GM12878 (cell line): ENCODE measurements around the gene GDF15. TPM values are rescaled to one million over a fixed set of nuclear protein-coding genes. Genes with fewer than 3 reads are reported as not detected.

Source experiments
- BACH1 ChIP-seq: fragments of 450-650 bp; IDR thresholded peaks from 2 replicates; pipeline ENCODE4 v1.6.1; 2017; ENCODE audit warnings: mild to moderate bottlenecking, borderline replicate concordance
- CEBPB ChIP-seq, 2 experiments: fragments of 150-350 bp in 1 of 2; IDR thresholded peaks; 2 replicates each; pipeline ENCODE4 v1.6.1; 2012 to 2014; ENCODE audit warnings: low read depth in 2 of 2, low read length in 2 of 2, borderline replicate concordance in 1 of 2, inconsistent platforms in 1 of 2
- CREB1 ChIP-seq: IDR thresholded peaks from 2 replicates; pipeline ENCODE4 v1.6.1; 2012; ENCODE audit warnings: low read depth, mild to moderate bottlenecking, inconsistent platforms
- EZH2 ChIP-seq: IDR thresholded peaks from 2 replicates; pipeline ENCODE4 v1.6.1; 2012; ENCODE audit warnings: low read depth, mild to moderate bottlenecking, control low read depth, inconsistent platforms, low read length, borderline replicate concordance; ENCODE audit not compliant: control insufficient read depth
- KAT2A ChIP-seq: conservative IDR thresholded peaks from 2 replicates; pipeline ENCODE4 v1.6.1; 2011; ENCODE audit warnings: low read depth, low read length; ENCODE audit not compliant: control insufficient read depth
- KLF5 ChIP-seq: fragments of 450-650 bp; IDR thresholded peaks from 2 replicates; pipeline ENCODE4 v1.6.1; 2014; ENCODE audit warnings: mild to moderate bottlenecking; ENCODE audit not compliant: partially characterized antibody
- POLR2AphosphoS5 ChIP-seq: IDR thresholded peaks from 2 replicates; pipeline ENCODE4 v1.6.1; 2011; ENCODE audit warnings: mild to moderate bottlenecking, low read length, inconsistent platforms
- RELA ChIP-seq: fragments of 450-650 bp; IDR thresholded peaks from 2 replicates; pipeline ENCODE4 v1.8.0; 2014; ENCODE audit warnings: borderline replicate concordance; ENCODE audit not compliant: partially characterized antibody
- SMAD5 ChIP-seq: IDR thresholded peaks from 2 replicates; pipeline ENCODE4 v1.6.1; 2016; ENCODE audit warnings: antibody characterized with exemption, low read depth
- TARDBP ChIP-seq: IDR thresholded peaks from 2 replicates; pipeline ENCODE4 v1.6.1; 2016; ENCODE audit warnings: borderline replicate concordance
- TCF12 ChIP-seq: IDR thresholded peaks from 2 replicates; pipeline ENCODE4 v1.6.1; 2011; ENCODE audit warnings: low read depth, mild to moderate bottlenecking, low read length
- ZNF217 ChIP-seq: fragments of 450-650 bp; IDR thresholded peaks from 2 replicates; pipeline ENCODE4 v1.6.1; 2017; ENCODE audit warnings: antibody characterized with exemption, mild to moderate bottlenecking
- ZNF24 ChIP-seq: fragments of 450-650 bp; IDR thresholded peaks from 2 replicates; pipeline ENCODE4 v1.6.1; 2017; ENCODE audit warnings: antibody characterized with exemption, mild to moderate bottlenecking
- polyA plus RNA-seq, 11 experiments: library from polyadenylated mRNA; depleted of rRNA in 4 of 11; unstranded in 6 of 11; stranded (reverse) in 5 of 11; fragments of >200 nt; fragmentation: Nextera tagmentation in 4 of 11; fragmentation: Illumina TruSeq in 1 of 11; extraction: Ambion mirVana in 4 of 11; extraction: Trizol in 1 of 11; gene quantifications; 1 replicate in 1 of 11; 2 replicates in 10 of 11; pipeline versions ENCODE4 v1.2.1 to v1.2.3, GENCODE V29; 2011 to 2016; ENCODE audit warnings: inconsistent platforms in 2 of 11, missing spikeins in 2 of 11, low read depth in 1 of 11
- total RNA-seq, 4 experiments: library from RNA; depleted of rRNA in 3 of 4; stranded (reverse); fragments of >200 nt in 3 of 4; fragmentation: Illumina TruSeq in 1 of 4; extraction: Trizol in 1 of 4; gene quantifications; 2 replicates each; pipeline versions ENCODE4 v1.2.1 to v1.2.3, GENCODE V29; 2013 to 2021
- TF ChIP-seq, protein P1 (sequence below): IDR thresholded peaks from 2 replicates; pipeline ENCODE4 v1.6.1; 2011; ENCODE audit warnings: mild to moderate bottlenecking, low read depth, low read length, moderate library complexity; ENCODE audit not compliant: insufficient replicate concordance
- TF ChIP-seq, protein P2 (sequence below): fragments of 450-650 bp; IDR thresholded peaks from 2 replicates; pipeline ENCODE4 v1.6.1; 2017; ENCODE audit warnings: mild to moderate bottlenecking, moderate library complexity
- TF ChIP-seq, protein P3 (sequence below): IDR thresholded peaks from 2 replicates; pipeline ENCODE4 v1.6.1; 2011; ENCODE audit warnings: borderline replicate concordance, low read depth, mild to moderate bottlenecking, moderate library complexity, mixed read lengths, low read length; ENCODE audit not compliant: insufficient read depth; ENCODE audit errors: extremely low read length
- TF ChIP-seq, protein P4 (sequence below): fragments of 450-650 bp; IDR thresholded peaks from 2 replicates; pipeline ENCODE4 v1.6.1; 2017; ENCODE audit warnings: mild to moderate bottlenecking, moderate library complexity

The GDF15 gene
- total and polyA plus RNA-seq, 10 of the 15 experiments (the other 5 are each of a cell fraction or from before 2014, with no cell fraction given) = 0.11 to 3.6 (median 1.6) TPM; not detected in 1

DNA sequence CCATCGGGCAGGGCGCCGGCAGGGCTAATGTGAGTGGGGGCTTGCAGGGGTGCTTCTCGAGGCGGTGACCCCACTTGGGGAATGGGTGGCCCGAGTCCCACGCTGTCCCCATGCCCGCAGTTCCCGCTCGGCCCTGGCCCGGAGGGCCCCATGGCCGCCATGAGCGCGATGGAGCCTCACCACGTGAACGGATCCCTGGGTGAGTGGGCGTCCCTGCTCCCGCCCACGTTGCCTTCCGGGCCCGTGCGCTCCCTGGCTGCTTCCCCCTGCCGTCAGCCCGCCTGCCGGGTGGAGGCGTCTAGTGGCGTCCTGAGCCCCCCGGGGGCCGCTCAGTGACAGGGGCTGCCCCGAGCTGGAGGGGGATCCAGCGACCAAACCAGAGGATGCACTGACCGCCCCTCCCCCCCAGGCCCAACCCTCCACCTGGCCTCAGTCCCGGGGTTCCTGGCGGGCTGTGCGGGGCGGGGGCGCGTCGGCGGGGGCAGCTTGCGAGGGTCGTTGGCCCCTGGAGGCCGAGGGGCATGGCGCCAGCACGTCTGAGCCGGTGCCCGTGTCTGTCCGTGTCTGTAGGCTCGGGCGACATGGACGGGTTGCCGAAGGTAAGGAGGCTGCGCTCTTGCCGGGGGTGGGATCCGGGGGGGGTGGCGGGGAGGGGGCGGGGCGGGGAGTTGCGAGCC is 47.2 kb downstream of the GDF15 start (continued):
- TF ChIP-seq, protein P1, sequence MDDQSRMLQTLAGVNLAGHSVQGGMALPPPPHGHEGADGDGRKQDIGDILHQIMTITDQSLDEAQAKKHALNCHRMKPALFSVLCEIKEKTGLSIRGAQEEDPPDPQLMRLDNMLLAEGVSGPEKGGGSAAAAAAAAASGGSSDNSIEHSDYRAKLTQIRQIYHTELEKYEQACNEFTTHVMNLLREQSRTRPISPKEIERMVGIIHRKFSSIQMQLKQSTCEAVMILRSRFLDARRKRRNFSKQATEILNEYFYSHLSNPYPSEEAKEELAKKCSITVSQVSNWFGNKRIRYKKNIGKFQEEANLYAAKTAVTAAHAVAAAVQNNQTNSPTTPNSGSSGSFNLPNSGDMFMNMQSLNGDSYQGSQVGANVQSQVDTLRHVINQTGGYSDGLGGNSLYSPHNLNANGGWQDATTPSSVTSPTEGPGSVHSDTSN = peak; percentile 16
- TF ChIP-seq POLR2AphosphoS5 (peak; percentile 66; the same call in 1 of the 2 replicates), KLF5 (no peak), CEBPB (IDR thresholded peaks at IDR 0.05; ENCODE audit: borderline replicate concordance in 1 of 2, low read depth in 2 of 2, low read length in 2 of 2) (no peak), RELA (peak; percentile 14), ZNF217 (peak; percentile 50), SMAD5 (peak; percentile 63; the same call in 1 of the 2 replicates), CREB1 (peak; percentile 47; the same call in 1 of the 2 replicates), EZH2 (no peak), KAT2A (no peak), TARDBP (no peak), ZNF24 (no peak), TCF12 (no peak), BACH1 (peak; percentile 66; the same call in 1 of the 2 replicates)
- TF ChIP-seq, protein P2, sequence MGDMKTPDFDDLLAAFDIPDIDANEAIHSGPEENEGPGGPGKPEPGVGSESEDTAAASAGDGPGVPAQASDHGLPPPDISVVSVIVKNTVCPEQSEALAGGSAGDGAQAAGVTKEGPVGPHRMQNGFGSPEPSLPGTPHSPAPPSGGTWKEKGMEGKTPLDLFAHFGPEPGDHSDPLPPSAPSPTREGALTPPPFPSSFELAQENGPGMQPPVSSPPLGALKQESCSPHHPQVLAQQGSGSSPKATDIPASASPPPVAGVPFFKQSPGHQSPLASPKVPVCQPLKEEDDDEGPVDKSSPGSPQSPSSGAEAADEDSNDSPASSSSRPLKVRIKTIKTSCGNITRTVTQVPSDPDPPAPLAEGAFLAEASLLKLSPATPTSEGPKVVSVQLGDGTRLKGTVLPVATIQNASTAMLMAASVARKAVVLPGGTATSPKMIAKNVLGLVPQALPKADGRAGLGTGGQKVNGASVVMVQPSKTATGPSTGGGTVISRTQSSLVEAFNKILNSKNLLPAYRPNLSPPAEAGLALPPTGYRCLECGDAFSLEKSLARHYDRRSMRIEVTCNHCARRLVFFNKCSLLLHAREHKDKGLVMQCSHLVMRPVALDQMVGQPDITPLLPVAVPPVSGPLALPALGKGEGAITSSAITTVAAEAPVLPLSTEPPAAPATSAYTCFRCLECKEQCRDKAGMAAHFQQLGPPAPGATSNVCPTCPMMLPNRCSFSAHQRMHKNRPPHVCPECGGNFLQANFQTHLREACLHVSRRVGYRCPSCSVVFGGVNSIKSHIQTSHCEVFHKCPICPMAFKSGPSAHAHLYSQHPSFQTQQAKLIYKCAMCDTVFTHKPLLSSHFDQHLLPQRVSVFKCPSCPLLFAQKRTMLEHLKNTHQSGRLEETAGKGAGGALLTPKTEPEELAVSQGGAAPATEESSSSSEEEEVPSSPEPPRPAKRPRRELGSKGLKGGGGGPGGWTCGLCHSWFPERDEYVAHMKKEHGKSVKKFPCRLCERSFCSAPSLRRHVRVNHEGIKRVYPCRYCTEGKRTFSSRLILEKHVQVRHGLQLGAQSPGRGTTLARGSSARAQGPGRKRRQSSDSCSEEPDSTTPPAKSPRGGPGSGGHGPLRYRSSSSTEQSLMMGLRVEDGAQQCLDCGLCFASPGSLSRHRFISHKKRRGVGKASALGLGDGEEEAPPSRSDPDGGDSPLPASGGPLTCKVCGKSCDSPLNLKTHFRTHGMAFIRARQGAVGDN = peak; percentile 91
- TF ChIP-seq, protein P3, sequence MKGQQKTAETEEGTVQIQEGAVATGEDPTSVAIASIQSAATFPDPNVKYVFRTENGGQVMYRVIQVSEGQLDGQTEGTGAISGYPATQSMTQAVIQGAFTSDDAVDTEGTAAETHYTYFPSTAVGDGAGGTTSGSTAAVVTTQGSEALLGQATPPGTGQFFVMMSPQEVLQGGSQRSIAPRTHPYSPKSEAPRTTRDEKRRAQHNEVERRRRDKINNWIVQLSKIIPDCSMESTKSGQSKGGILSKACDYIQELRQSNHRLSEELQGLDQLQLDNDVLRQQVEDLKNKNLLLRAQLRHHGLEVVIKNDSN = peak; percentile 82
- TF ChIP-seq, protein P4, sequence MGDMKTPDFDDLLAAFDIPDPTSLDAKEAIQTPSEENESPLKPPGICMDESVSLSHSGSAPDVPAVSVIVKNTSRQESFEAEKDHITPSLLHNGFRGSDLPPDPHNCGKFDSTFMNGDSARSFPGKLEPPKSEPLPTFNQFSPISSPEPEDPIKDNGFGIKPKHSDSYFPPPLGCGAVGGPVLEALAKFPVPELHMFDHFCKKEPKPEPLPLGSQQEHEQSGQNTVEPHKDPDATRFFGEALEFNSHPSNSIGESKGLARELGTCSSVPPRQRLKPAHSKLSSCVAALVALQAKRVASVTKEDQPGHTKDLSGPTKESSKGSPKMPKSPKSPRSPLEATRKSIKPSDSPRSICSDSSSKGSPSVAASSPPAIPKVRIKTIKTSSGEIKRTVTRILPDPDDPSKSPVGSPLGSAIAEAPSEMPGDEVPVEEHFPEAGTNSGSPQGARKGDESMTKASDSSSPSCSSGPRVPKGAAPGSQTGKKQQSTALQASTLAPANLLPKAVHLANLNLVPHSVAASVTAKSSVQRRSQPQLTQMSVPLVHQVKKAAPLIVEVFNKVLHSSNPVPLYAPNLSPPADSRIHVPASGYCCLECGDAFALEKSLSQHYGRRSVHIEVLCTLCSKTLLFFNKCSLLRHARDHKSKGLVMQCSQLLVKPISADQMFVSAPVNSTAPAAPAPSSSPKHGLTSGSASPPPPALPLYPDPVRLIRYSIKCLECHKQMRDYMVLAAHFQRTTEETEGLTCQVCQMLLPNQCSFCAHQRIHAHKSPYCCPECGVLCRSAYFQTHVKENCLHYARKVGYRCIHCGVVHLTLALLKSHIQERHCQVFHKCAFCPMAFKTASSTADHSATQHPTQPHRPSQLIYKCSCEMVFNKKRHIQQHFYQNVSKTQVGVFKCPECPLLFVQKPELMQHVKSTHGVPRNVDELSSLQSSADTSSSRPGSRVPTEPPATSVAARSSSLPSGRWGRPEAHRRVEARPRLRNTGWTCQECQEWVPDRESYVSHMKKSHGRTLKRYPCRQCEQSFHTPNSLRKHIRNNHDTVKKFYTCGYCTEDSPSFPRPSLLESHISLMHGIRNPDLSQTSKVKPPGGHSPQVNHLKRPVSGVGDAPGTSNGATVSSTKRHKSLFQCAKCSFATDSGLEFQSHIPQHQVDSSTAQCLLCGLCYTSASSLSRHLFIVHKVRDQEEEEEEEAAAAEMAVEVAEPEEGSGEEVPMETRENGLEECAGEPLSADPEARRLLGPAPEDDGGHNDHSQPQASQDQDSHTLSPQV = 0 out of 2 replicates have a peak, but pooled peaks have one; percentile 15
